Mesenchymal stem cell (in vitro differentiated cells and primary cell): Measurements from ENCODE around the gene KRTAP10-10. TPM values are rescaled to one million over a fixed set of nuclear protein-coding genes. Genes with fewer than 3 reads are reported as not detected.

ENCODE experiments used
- DNase-seq: peaks from one replicate; pipeline ENCODE4 v3.0.0-alpha.2; 2013
- H2AFZ ChIP-seq: one replicate; pipeline ENCODE4 v1.6.1; 2013; ENCODE audit warnings: low read depth, mild to moderate bottlenecking, control low read depth, inconsistent platforms, low read length, moderate library complexity
- H2AK5ac ChIP-seq: 2 replicates; pipeline ENCODE4 v1.6.1; 2013; ENCODE audit warnings: low read length, moderate library complexity, mild to moderate bottlenecking, inconsistent platforms; ENCODE audit not compliant: severe bottlenecking
- H2BK120ac ChIP-seq: one replicate; pipeline ENCODE4 v1.6.1; 2013; ENCODE audit warnings: low read depth, mild to moderate bottlenecking, inconsistent platforms, low read length, moderate library complexity
- H2BK12ac ChIP-seq, 2 experiments: one replicate each; pipeline ENCODE4 v1.6.1; 2013; ENCODE audit warnings: inconsistent platforms in 2 of 2, low read length in 2 of 2, mild to moderate bottlenecking in 2 of 2, moderate library complexity in 2 of 2, control low read depth in 1 of 2
- H2BK15ac ChIP-seq: one replicate; pipeline ENCODE4 v1.6.1; 2013; ENCODE audit warnings: mild to moderate bottlenecking, low read depth, inconsistent platforms; ENCODE audit not compliant: poor library complexity, severe bottlenecking
- H2BK5ac ChIP-seq: 2 replicates; pipeline ENCODE4 v1.6.1; 2013; ENCODE audit warnings: low read depth, mild to moderate bottlenecking, low read length, control low read depth, inconsistent platforms; ENCODE audit not compliant: poor library complexity, severe bottlenecking
- H3K14ac ChIP-seq, 2 experiments: one replicate each; pipeline ENCODE4 v1.6.1; 2013; ENCODE audit warnings: inconsistent platforms in 2 of 2, low read length in 2 of 2, control low read depth in 1 of 2, mild to moderate bottlenecking in 1 of 2, moderate library complexity in 1 of 2
- H3K18ac ChIP-seq, 2 experiments: one replicate each; pipeline ENCODE4 v1.6.1; 2013; ENCODE audit warnings: inconsistent platforms in 2 of 2, low read length in 2 of 2, control low read depth in 1 of 2, low read depth in 1 of 2, mild to moderate bottlenecking in 1 of 2
- H3K23ac ChIP-seq, 2 experiments: one replicate each; pipeline ENCODE4 v1.6.1; 2013; ENCODE audit warnings: inconsistent platforms in 2 of 2, low read length in 2 of 2, mild to moderate bottlenecking in 2 of 2, moderate library complexity in 2 of 2, control low read depth in 1 of 2
- H3K27ac ChIP-seq: 2 replicates; pipeline ENCODE4 v1.5.1; 2013; ENCODE audit warnings: mild to moderate bottlenecking, moderate library complexity, low read length, control low read depth, inconsistent platforms; ENCODE audit not compliant: poor library complexity, severe bottlenecking
- H3K27me3 ChIP-seq, 2 experiments: 2 replicates each; pipeline versions ENCODE4 v1.6.1 to v1.7.0; 2013; ENCODE audit warnings: low read length in 2 of 2, mild to moderate bottlenecking in 2 of 2, moderate library complexity in 2 of 2, control low read depth in 1 of 2, inconsistent platforms in 1 of 2; ENCODE audit not compliant: control insufficient read depth in 1 of 2, insufficient read depth in 1 of 2
- H3K36me3 ChIP-seq, 2 experiments: 2 replicates each; pipeline versions ENCODE4 v1.6.1 to v1.7.0; 2013; ENCODE audit warnings: low read length in 2 of 2, control low read depth in 1 of 2, inconsistent platforms in 1 of 2, low read depth in 1 of 2, mild to moderate bottlenecking in 1 of 2; ENCODE audit not compliant: insufficient read depth in 2 of 2, control insufficient read depth in 1 of 2
- H3K4ac ChIP-seq, 2 experiments: one replicate each; pipeline ENCODE4 v1.6.1; 2013; ENCODE audit warnings: inconsistent platforms in 2 of 2, low read length in 2 of 2, mild to moderate bottlenecking in 2 of 2, moderate library complexity in 2 of 2, control low read depth in 1 of 2, low read depth in 1 of 2
- H3K4me1 ChIP-seq: 2 replicates; pipeline ENCODE4 v1.6.1; 2013; ENCODE audit warnings: low read depth, low read length, control low read depth; ENCODE audit not compliant: control insufficient read depth, insufficient read depth
- H3K4me2 ChIP-seq: 2 replicates; pipeline ENCODE4 v1.6.1; 2013; ENCODE audit warnings: low read length, mild to moderate bottlenecking, inconsistent platforms; ENCODE audit not compliant: poor library complexity, severe bottlenecking
- H3K4me3 ChIP-seq, 2 experiments: 2 replicates each; pipeline versions ENCODE4 v1.5.1 to v1.7.0; 2013; ENCODE audit warnings: low read length in 2 of 2, mild to moderate bottlenecking in 2 of 2, control low read depth in 1 of 2, low read depth in 1 of 2; ENCODE audit not compliant: insufficient read depth in 1 of 2
- H3K79me1 ChIP-seq: replicated peaks from 2 replicates; pipeline ENCODE4 v1.6.1; 2013; ENCODE audit warnings: mild to moderate bottlenecking, control low read depth, low read length, inconsistent platforms; ENCODE audit not compliant: poor library complexity, severe bottlenecking
- H3K9ac ChIP-seq: 2 replicates; pipeline ENCODE4 v1.7.0; 2013; ENCODE audit warnings: mild to moderate bottlenecking, low read length, moderate library complexity
- H3K9me3 ChIP-seq: 2 replicates; pipeline ENCODE4 v1.7.0; 2013; ENCODE audit warnings: mild to moderate bottlenecking, low read length; ENCODE audit not compliant: control insufficient read depth
- H4K8ac ChIP-seq: one replicate; pipeline ENCODE4 v1.6.1; 2013; ENCODE audit warnings: inconsistent platforms, mild to moderate bottlenecking, low read length, moderate library complexity
- H4K91ac ChIP-seq: one replicate; pipeline ENCODE4 v1.6.1; 2013; ENCODE audit warnings: mild to moderate bottlenecking, low read length, inconsistent platforms
- WGBS: methylation state at CpG from one replicate; pipeline ENCODE4 v1.1.7; 2013; ENCODE audit warnings: mixed read lengths; 5-methylcytosine and 5-hydroxymethylcytosine counted together
- polyA plus RNA-seq, 2 experiments: library from polyadenylated mRNA; stranded (reverse); fragments of 200-250 nt; gene quantifications; one replicate each; pipeline ENCODE4 v1.2.3, GENCODE V29; 2013

KRTAP10-10 gene
- not detected for polyA plus RNA-seq (2013, experiment 1 of 2)
- not detected for polyA plus RNA-seq (2013, experiment 2 of 2)

DNA sequence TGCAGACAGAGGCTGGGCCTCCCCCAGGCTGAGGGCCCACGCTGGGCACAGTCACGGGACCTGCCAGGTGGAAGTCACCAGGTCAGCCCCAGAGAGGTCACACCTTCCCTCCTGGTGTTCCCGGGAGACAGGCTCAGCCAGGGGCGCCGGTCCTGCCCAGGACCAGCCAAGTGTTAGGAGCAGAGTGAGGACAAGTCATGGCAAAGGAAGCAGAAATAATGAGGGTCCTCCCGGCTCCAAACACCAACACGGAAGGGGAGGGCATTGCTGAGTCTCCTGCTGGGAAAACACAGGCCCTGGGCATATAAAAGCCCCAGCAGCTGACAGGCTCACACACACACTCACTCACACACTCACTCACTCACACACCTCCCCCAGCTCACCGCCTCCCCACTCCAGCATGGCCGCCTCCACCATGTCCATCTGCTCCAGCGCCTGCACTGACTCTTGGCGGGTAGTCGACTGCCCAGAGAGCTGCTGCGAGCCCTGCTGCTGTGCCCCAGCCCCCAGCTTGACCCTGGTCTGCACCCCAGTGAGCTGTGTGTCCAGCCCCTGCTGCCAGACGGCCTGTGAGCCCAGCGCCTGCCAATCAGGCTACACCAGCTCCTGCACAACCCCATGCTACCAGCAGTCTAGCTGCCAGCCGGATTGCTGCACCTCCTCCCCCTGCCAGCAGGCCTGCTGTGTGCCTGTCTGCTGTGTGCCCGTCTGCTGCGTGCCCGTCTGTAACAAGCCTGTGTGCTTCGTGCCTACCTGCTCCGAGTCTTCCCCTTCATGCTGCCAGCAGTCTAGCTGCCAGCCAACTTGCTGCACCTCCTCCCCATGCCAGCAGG lies at the start of gene KRTAP10-10:
Gene KRTAP10-10, plus strand, starts transcription at position 339 of the 833 bp plus-strand sequence. Its CDS starts 62 bp downstream, at position 401.
- Histone ChIP-seq H2BK12ac (no peak within 1 kb of the TSS), H2BK5ac (no peak within 1 kb of the TSS), H3K4me3 (no peak within 1 kb of the TSS), H3K36me3 (no peaks in the 10 kb centered on the region), H3K27ac (no peak within 1 kb of the TSS), H2BK15ac (no peak within 1 kb of the TSS), H3K79me1 (no peaks in the 10 kb centered on the region), H2AFZ (no peak within 1 kb of the TSS), H3K9ac (no peak within 1 kb of the TSS), H4K8ac (no peak within 1 kb of the TSS), H3K4me1 (no peaks in the 10 kb centered on the region), H4K91ac (no peak within 1 kb of the TSS), H3K14ac (no peak within 1 kb of the TSS), H2BK120ac (no peak within 1 kb of the TSS), H2AK5ac (no peak within 1 kb of the TSS), H3K18ac (no peak within 1 kb of the TSS), H3K4ac (no peak within 1 kb of the TSS), H3K9me3 (peaks cover 31% of the 10 kb centered on the region), H3K27me3 (peaks cover 0 to 14% of the 10 kb centered on the region in 2 experiments), H3K23ac (no peak within 1 kb of the TSS), H3K4me2 (no peak within 1 kb of the TSS)
- 80% methylated on average over 18 of the region's 21 CpGs for WGBS
- no peak for DNase-seq

DNA sequence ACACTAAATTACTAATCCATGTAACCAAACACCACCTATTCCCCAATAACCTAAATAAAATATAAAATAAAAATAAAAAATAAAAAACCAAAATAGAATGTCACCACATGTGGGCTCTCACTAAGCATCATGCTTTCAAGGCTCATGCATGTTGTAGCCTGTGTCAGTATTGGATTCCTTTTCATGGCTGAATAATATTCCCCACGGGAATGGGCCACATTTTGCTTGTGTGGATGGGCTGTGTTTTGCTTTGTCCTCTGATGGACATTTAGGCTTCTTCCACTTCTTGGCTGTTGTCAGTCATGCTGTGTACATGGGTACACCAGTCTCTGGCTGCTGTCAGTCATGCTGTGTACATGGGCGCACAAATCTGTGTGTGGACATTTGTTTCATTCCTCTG lies 48.1 kb upstream of the KRTAP10-10 start:
- H3K14ac ChIP-seq = no peak overlapping the region
- H2BK120ac ChIP-seq = no peak overlapping the region
- H2AK5ac ChIP-seq = no peak overlapping the region
- no peak overlapping the region for H3K9ac ChIP-seq
- H4K8ac ChIP-seq = no peak overlapping the region
- H3K4me1 ChIP-seq = no peaks in the 10 kb centered on the region
- no peak overlapping the region for H3K4me2 ChIP-seq
- H2BK15ac ChIP-seq = no peak overlapping the region
- no peak for DNase-seq
- peaks cover 28 to 33% of the 10 kb centered on the region in 2 experiments for H3K27me3 ChIP-seq
- no peak overlapping the region for H2BK12ac ChIP-seq
- no peak overlapping the region for H3K23ac ChIP-seq
- H2AFZ ChIP-seq = no peak overlapping the region
- H4K91ac ChIP-seq = no peak overlapping the region
- no peak overlapping the region for H3K4me3 ChIP-seq
- peaks cover 3% of the 10 kb centered on the region for H3K9me3 ChIP-seq
- no peak overlapping the region for H3K18ac ChIP-seq
- no peaks in the 10 kb centered on the region for H3K36me3 ChIP-seq
- H3K79me1 ChIP-seq = no peaks in the 10 kb centered on the region
- H2BK5ac ChIP-seq = no peak overlapping the region
- H3K4ac ChIP-seq = no peak overlapping the region
- 79% methylated on average over 2 of the region's 2 CpGs for WGBS
- no peak overlapping the region for H3K27ac ChIP-seq

DNA sequence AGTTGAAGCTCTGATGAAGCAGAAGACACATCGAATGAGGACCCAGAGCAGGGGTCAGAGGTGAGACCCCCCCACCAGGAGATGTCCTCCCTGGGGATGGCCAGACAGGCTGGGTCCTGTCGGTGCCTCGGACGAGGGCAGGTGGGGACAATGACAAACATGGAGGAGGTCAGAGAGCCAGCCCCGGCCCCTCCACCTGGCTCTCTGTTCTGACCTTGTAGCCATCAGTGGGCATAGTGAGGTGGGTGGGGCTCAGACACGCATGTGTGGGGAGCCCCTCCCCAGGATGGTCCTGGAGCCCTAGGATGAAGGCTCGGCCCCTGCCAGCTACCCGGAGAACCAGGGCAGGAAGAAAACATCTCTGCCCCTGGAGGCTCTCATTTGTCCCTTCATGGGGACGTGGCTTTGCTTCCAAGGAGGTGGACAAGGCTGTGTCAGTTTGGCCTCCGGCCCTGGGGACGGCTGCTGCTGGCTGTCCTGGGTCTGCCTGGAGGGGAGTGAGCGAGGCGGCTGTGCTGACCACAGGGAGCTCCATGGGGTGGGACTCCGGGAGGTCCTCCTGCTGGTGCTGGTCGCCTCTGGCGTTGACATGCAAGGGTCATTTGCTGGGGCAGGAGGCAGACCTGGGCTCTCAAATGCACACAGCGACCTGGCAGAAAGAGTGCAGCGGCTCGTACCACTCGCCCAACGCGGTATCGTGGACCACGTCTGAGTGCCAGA lies 47.4 kb upstream of the KRTAP10-10 start:
- 85% methylated on average over 24 of the region's 24 CpGs for WGBS
- H3K4me1 ChIP-seq = no peaks in the 10 kb centered on the region

GRCh38 chr21:44590311-44590721 lies 46.8 kb upstream of the KRTAP10-10 start:
- no peak overlapping the region for H3K14ac ChIP-seq
- no peak overlapping the region for H3K4me3 ChIP-seq
- no peak overlapping the region for H3K18ac ChIP-seq
- no peak overlapping the region for H2BK12ac ChIP-seq
- no peak overlapping the region for H2BK15ac ChIP-seq
- no peak for DNase-seq
- no peak overlapping the region for H2BK120ac ChIP-seq
- H3K9me3 ChIP-seq = peaks cover 2% of the 10 kb centered on the region
- no peaks in the 10 kb centered on the region for H3K36me3 ChIP-seq
- no peak overlapping the region for H3K4me2 ChIP-seq
- no peak overlapping the region for H3K4ac ChIP-seq
- no peak overlapping the region for H3K23ac ChIP-seq
- H3K79me1 ChIP-seq = no peaks in the 10 kb centered on the region
- no peak overlapping the region for H3K27ac ChIP-seq
- H3K4me1 ChIP-seq = no peaks in the 10 kb centered on the region
- peaks cover 34 to 39% of the 10 kb centered on the region in 2 experiments for H3K27me3 ChIP-seq
- H2AFZ ChIP-seq = no peak overlapping the region
- WGBS = 84% methylated on average over 8 of the region's 10 CpGs
- H4K91ac ChIP-seq = no peak overlapping the region
- no peak overlapping the region for H3K9ac ChIP-seq
- no peak overlapping the region for H2AK5ac ChIP-seq
- H2BK5ac ChIP-seq = no peak overlapping the region
- no peak overlapping the region for H4K8ac ChIP-seq

More for the DNA sequence above, 47.4 kb upstream of the KRTAP10-10 start:
- Histone ChIP-seq H3K27me3 (peaks cover 30 to 39% of the 10 kb centered on the region in 2 experiments), H2BK5ac (no peak overlapping the region), H2AK5ac (no peak overlapping the region), H4K91ac (no peak overlapping the region), H3K14ac (no peak overlapping the region), H3K9ac (no peak overlapping the region), H2BK12ac (no peak overlapping the region), H2AFZ (no peak overlapping the region), H3K4me2 (no peak overlapping the region), H3K4me3 (no peak overlapping the region), H3K4ac (no peak overlapping the region), H3K23ac (no peak overlapping the region), H2BK120ac (no peak overlapping the region), H3K9me3 (peaks cover 3% of the 10 kb centered on the region), H2BK15ac (no peak overlapping the region), H3K79me1 (no peaks in the 10 kb centered on the region), H3K36me3 (no peaks in the 10 kb centered on the region), H4K8ac (no peak overlapping the region), H3K18ac (no peak overlapping the region), H3K27ac (no peak overlapping the region)
- no peak for DNase-seq
